ENCODE results near the gene SMIM27. TPM values are rescaled to one million over a fixed set of nuclear protein-coding genes. Genes with fewer than 3 reads are reported as not detected.

The SMIM27 gene
- total and polyA plus RNA-seq, 2 of the 8 experiments (the other 6 are each of a cell fraction or from before 2014, with no cell fraction given) = 3.6 to 18.1 TPM

- no peak overlapping the region for H3K56ac ChIP-seq (replicated peaks; ENCODE audit: insufficient read length, low read depth, low read length)
- no peak overlapping the region for H3K4me3 ChIP-seq (ENCODE audit: extremely low read depth in 1 of 4, insufficient read depth in 2 of 4, low read depth in 3 of 4, low read length in 4 of 4)
- FAIRE-seq (no peak), DNase-seq (ENCODE audit: low read depth in 1 of 2, low spot score in 2 of 2) (no peak)
- H3K4me1 ChIP-seq (replicated peaks in 1 of 4; ENCODE audit: control insufficient read depth in 3 of 4, insufficient read depth in 4 of 4, low read length in 3 of 4) = peaks cover 0 to under 1% (median 0%) of the 10 kb centered on the region in 4 experiments; a peak in 2 of 7 replicates
- H3K9me3 ChIP-seq (ENCODE audit: insufficient read depth in 2 of 2, low read depth in 1 of 2, low read length in 1 of 2) = no peaks in the 10 kb centered on the region
- WGBS, 2 experiments (ENCODE audit: extremely low coverage in 1 of 2, insufficient coverage in 1 of 2, insufficient read length in 1 of 2, insufficient replicate concordance in 2 of 2, low coverage in 1 of 2, low lambda C conversion rate in 2 of 2, missing lambda C conversion rate in 1 of 2) = 87% methylated on average over 3 of the region's 3 CpGs; no CpG with 5 or more reads in 1 of the 2 experiments
- H3K4ac ChIP-seq (replicated peaks; ENCODE audit: insufficient read length, low read depth, low read length) = no peak overlapping the region
- ChIA-PET POLR2A (ENCODE audit: partially characterized antibody) (interaction anchor here (0.7 kb wide), 1 partner anchor 466 kb away, joined by 3 read pairs; no protein-coding TSS in a partner anchor), CTCF (ENCODE audit: partially characterized antibody) (interaction anchor here (0.9 to 2.4 kb wide), 3 partner anchors 14 to 174 kb away, joined by 3 to 8 read pairs (median 3); partner anchors contain the start of gene ACO1)
- H2BK120ac ChIP-seq (replicated peaks; ENCODE audit: low read depth, low read length) = no peak overlapping the region
- H2AFZ ChIP-seq (ENCODE audit: low read length) = no peak overlapping the region
- H3K14ac ChIP-seq (ENCODE audit: insufficient read length) = no peak overlapping the region
- H3K27ac ChIP-seq (ENCODE audit: low read depth, low read length) = no peak overlapping the region
- no peak overlapping the region for H2BK20ac ChIP-seq (ENCODE audit: low read length)
- no peaks in the 10 kb centered on the region for H3K27me3 ChIP-seq (replicated peaks in 1 of 4; ENCODE audit: control insufficient read depth in 3 of 4, extremely low read depth in 1 of 4, insufficient read depth in 3 of 4, low read length in 3 of 4)
- H2BK5ac ChIP-seq (ENCODE audit: low read depth, low read length) = no peak overlapping the region
- no peak overlapping the region for H3K18ac ChIP-seq (ENCODE audit: extremely low read depth, low read length)
- no peak overlapping the region for H4K91ac ChIP-seq (replicated peaks; ENCODE audit: insufficient read length, low read length)
- H3K36me3 ChIP-seq (ENCODE audit: control insufficient read depth in 2 of 4, insufficient read depth in 4 of 4, low read length in 3 of 4) = no peaks in the 10 kb centered on the region; a peak in 1 of 8 replicates
- H3K23ac ChIP-seq (ENCODE audit: insufficient read length) = no peak overlapping the region
- H3K79me2 ChIP-seq (ENCODE audit: control insufficient read depth in 1 of 2, insufficient read depth in 2 of 2, low read length in 2 of 2) = peaks cover 0 to 5% of the 10 kb centered on the region in 2 experiments; a peak in 2 of 4 replicates
- H3K23me2 ChIP-seq (ENCODE audit: low read depth, low read length) = no peaks in the 10 kb centered on the region
- no peak overlapping the region for H3K9ac ChIP-seq (replicated peaks in 1 of 4; ENCODE audit: extremely low read depth in 1 of 4, low read depth in 3 of 4, low read length in 3 of 4)
- no peak overlapping the region for H4K8ac ChIP-seq (ENCODE audit: extremely low read depth, insufficient read depth, low read length)
- no peak overlapping the region for H4K5ac ChIP-seq (ENCODE audit: insufficient read length, low read depth, low read length)
- 0 out of 2 replicates have a peak, but pooled peaks cover 2% of the 10 kb centered on the region for H3K79me1 ChIP-seq (ENCODE audit: low read depth, low read length)
- H2BK15ac ChIP-seq (ENCODE audit: low read length) = no peak overlapping the region
- no peak overlapping the region for H2AK5ac ChIP-seq (ENCODE audit: low read depth, low read length)
- no peak overlapping the region for H3K4me2 ChIP-seq (ENCODE audit: insufficient read depth in 1 of 2, low read depth in 2 of 2, low read length in 2 of 2)
- no peak overlapping the region for H2BK12ac ChIP-seq (ENCODE audit: low read depth, low read length)
- H4K20me1 ChIP-seq (replicated peaks in 1 of 2; ENCODE audit: control insufficient read depth in 1 of 2, insufficient read depth in 2 of 2, low read length in 2 of 2) = no peaks in the 10 kb centered on the region
- TF ChIP-seq CHD1 (IDR thresholded peaks at IDR 0.05; ENCODE audit: low read depth, low read length) = no peak
- no peak for TF ChIP-seq JUND (IDR thresholded peaks at IDR 0.05; ENCODE audit: low read length)
- TF ChIP-seq CHD2 (IDR thresholded peaks at IDR 0.05; ENCODE audit: low read length) = no peak
- no peak for TF ChIP-seq CTBP2 (IDR thresholded peaks at IDR 0.05; ENCODE audit: borderline replicate concordance, insufficient read depth, insufficient read length, low read length)
- TF ChIP-seq USF2 (IDR thresholded peaks at IDR 0.05; ENCODE audit: low read length) = no peak
- TF ChIP-seq KDM1A (IDR thresholded peaks at IDR 0.05; ENCODE audit: borderline replicate concordance, low read length) = no peak
- TF ChIP-seq ATF3 (IDR thresholded peaks at IDR 0.05; ENCODE audit: insufficient read depth, low read depth, low read length) = no peak
- TF ChIP-seq KDM4A (IDR thresholded peaks at IDR 0.05; ENCODE audit: low read depth, low read length, severe bottlenecking) = no peak
- TF ChIP-seq TCF12 (IDR thresholded peaks at IDR 0.05; ENCODE audit: low read depth, low read length) = no peak
- TF ChIP-seq SRF (IDR thresholded peaks at IDR 0.05; ENCODE audit: low read depth, low read length) = no peak
- TF ChIP-seq SIRT6 (IDR thresholded peaks at IDR 0.05; ENCODE audit: low read length) = no peak
- no peak for TF ChIP-seq NRF1 (IDR thresholded peaks at IDR 0.05; ENCODE audit: low read depth, low read length)
Measured at GRCh38 chr9:32558408-32558934, 6.3 kb downstream of the SMIM27 start.

Measured in H1 (cell line).